NCI-H1105 treated with DMSO at 0.1 percent for 48 hours (cell line): ENCODE measurements around the gene ENO4.

ENCODE experiments used
- DNase-seq: peaks from one replicate; lab custom pipeline; 2025; lab: John Stamatoyannopoulos, UW

Gene ENO4

GRCh38 chr10:116868722-116869121 lies 19.4 kb downstream of the ENO4 start:
- DNase-seq = no peak

GRCh38 chr10:116870949-116871348 lies 21.6 kb downstream of the ENO4 start:
- no peak for DNase-seq

GRCh38 chr10:116873134-116873533 lies 23.8 kb downstream of the ENO4 start:
- no peak for DNase-seq

GRCh38 chr10:116875897-116876296 lies 26.6 kb downstream of the ENO4 start:
- no peak for DNase-seq

- DNase-seq = no peak
Observed at GRCh38 chr10:116877391-116877790, 28.1 kb downstream of the ENO4 start.

GRCh38 chr10:116878123-116878522 lies 28.8 kb downstream of the ENO4 start:
- no peak for DNase-seq

- DNase-seq = no peak
Observed at GRCh38 chr10:116879817-116880216, 30.5 kb downstream of the ENO4 start.

- DNase-seq = no peak
Observed at GRCh38 chr10:116880716-116881482, 31.6 kb downstream of the ENO4 start.

- no peak for DNase-seq
Observed at GRCh38 chr10:116882639-116883038, 33.3 kb downstream of the ENO4 start.

GRCh38 chr10:116886772-116887171 lies 37.5 kb downstream of the ENO4 start:
- DNase-seq = no peak

GRCh38 chr10:116888380-116889055 lies 39.2 kb downstream of the ENO4 start:
- no peak for DNase-seq

GRCh38 chr10:116889066-116889465 lies 39.8 kb downstream of the ENO4 start:
- DNase-seq = no peak

- DNase-seq = no peak
Observed at GRCh38 chr10:116891208-116891607, 41.9 kb downstream of the ENO4 start.

- DNase-seq = no peak
Observed at GRCh38 chr10:116892907-116893685, 43.8 kb downstream of the ENO4 start.

GRCh38 chr10:116893686-116894037 lies 44.4 kb downstream of the ENO4 start:
- no peak for DNase-seq

GRCh38 chr10:116899626-116900025 lies 50.3 kb downstream of the ENO4 start:
- no peak for DNase-seq

- DNase-seq = no peak
Observed at GRCh38 chr10:116905845-116906210, 56.5 kb downstream of the ENO4 start.

- no peak for DNase-seq
Observed at GRCh38 chr10:116907245-116907987, 58.1 kb downstream of the ENO4 start.

- no peak for DNase-seq
Observed at GRCh38 chr10:116909307-116909706, 60.0 kb downstream of the ENO4 start.

GRCh38 chr10:116910910-116911309 lies 61.6 kb downstream of the ENO4 start:
- peak; percentile 13 for DNase-seq

- no peak for DNase-seq
Observed at GRCh38 chr10:116912162-116912561, 62.9 kb downstream of the ENO4 start.

- no peak for DNase-seq
Observed at GRCh38 chr10:116913695-116914094, 64.4 kb downstream of the ENO4 start.
